Astrocyte (in vitro differentiated cells and primary cell): ENCODE measurements around the gene ANGPTL7. TPM values are rescaled to one million over a fixed set of nuclear protein-coding genes. Genes with fewer than 3 reads are reported as not detected.
A peak's percentile ranks its signal among the peaks of the same experiment; 100 is the strongest.

Source experiments
- DNase-seq: peaks from one replicate; pipeline ENCODE4 v3.0.0-alpha.2; 2010; ENCODE audit warnings: low read depth
- FAIRE-seq: peaks from 2 replicates; lab custom pipeline; 2011; peaks lifted over from hg19 to GRCh38; lab: Jason Lieb, UNC
- H2AFZ ChIP-seq: 2 replicates; pipeline ENCODE4 v1.6.0; 2012; ENCODE audit warnings: low read depth, low read length, inconsistent platforms
- H3K27ac ChIP-seq: 2 replicates; pipeline ENCODE4 v1.5.1; 2011; ENCODE audit warnings: low read depth, low read length, inconsistent platforms
- H3K27me3 ChIP-seq: 2 replicates; pipeline ENCODE4 v1.6.0; 2011; ENCODE audit warnings: low read length, inconsistent platforms; ENCODE audit not compliant: insufficient read depth
- H3K36me3 ChIP-seq: 2 replicates; pipeline ENCODE4 v1.5.1; 2011; ENCODE audit warnings: low read length, inconsistent platforms; ENCODE audit not compliant: insufficient read depth
- H3K4me1 ChIP-seq: 2 replicates; pipeline ENCODE4 v1.5.1; 2011; ENCODE audit warnings: low read length, inconsistent platforms; ENCODE audit not compliant: insufficient read depth
- H3K4me2 ChIP-seq: 2 replicates; pipeline ENCODE4 v1.6.0; 2012; ENCODE audit warnings: low read length, inconsistent platforms
- H3K4me3 ChIP-seq: 2 replicates; pipeline ENCODE4 v1.5.1; 2011; ENCODE audit warnings: low read depth, mild to moderate bottlenecking, low read length, inconsistent platforms; ENCODE audit not compliant: insufficient read depth
- H3K79me2 ChIP-seq: 2 replicates; pipeline ENCODE4 v1.6.0; 2012; ENCODE audit warnings: mild to moderate bottlenecking, low read length, inconsistent platforms; ENCODE audit not compliant: insufficient read depth
- H3K9ac ChIP-seq: 2 replicates; pipeline ENCODE4 v1.6.0; 2012; ENCODE audit warnings: mild to moderate bottlenecking, low read length, inconsistent platforms
- H3K9me3 ChIP-seq: 2 replicates; pipeline ENCODE4 v1.5.1; 2012; ENCODE audit warnings: low read depth, mild to moderate bottlenecking, low read length, inconsistent platforms; ENCODE audit not compliant: insufficient read depth
- H4K20me1 ChIP-seq: 2 replicates; pipeline ENCODE4 v1.6.0; 2012; ENCODE audit warnings: low read length, inconsistent platforms; ENCODE audit not compliant: insufficient read depth
- H3K27ac Mint-ChIP-seq: one replicate; pipeline ENCODE4 v1.8.0; 2021; ENCODE audit warnings: mild to moderate bottlenecking, mixed read lengths; ENCODE audit not compliant: unreplicated experiment
- H3K27me3 Mint-ChIP-seq: one replicate; pipeline ENCODE4 v1.8.0; 2021; ENCODE audit warnings: low read depth, mixed read lengths; ENCODE audit not compliant: unreplicated experiment
- H3K36me3 Mint-ChIP-seq: one replicate; pipeline ENCODE4 v1.8.0; 2021; ENCODE audit warnings: low read depth, mixed read lengths; ENCODE audit not compliant: unreplicated experiment
- H3K4me1 Mint-ChIP-seq: one replicate; pipeline ENCODE4 v1.8.0; 2021; ENCODE audit warnings: low read depth, mixed read lengths; ENCODE audit not compliant: unreplicated experiment
- H3K4me3 Mint-ChIP-seq: one replicate; pipeline ENCODE4 v1.8.0; 2021; ENCODE audit warnings: mild to moderate bottlenecking, moderate library complexity, mixed read lengths; ENCODE audit not compliant: unreplicated experiment
- H3K9me3 Mint-ChIP-seq: one replicate; pipeline ENCODE4 v1.8.0; 2021; ENCODE audit warnings: mild to moderate bottlenecking, mixed read lengths; ENCODE audit not compliant: unreplicated experiment
- EZH2 ChIP-seq: IDR thresholded peaks from 2 replicates; pipeline ENCODE4 v1.6.1; 2012; ENCODE audit warnings: mild to moderate bottlenecking, low read length, inconsistent platforms; ENCODE audit not compliant: insufficient read depth
- total RNA-seq: library from RNA; stranded (reverse); gene quantifications from 2 replicates; pipeline ENCODE4 v1.2.1, GENCODE V29; 2021
- TF ChIP-seq, protein P1 (sequence below): IDR thresholded peaks from 2 replicates; pipeline ENCODE4 v1.5.1; 2011; ENCODE audit warnings: low read depth, mild to moderate bottlenecking, inconsistent platforms, low read length, moderate library complexity; ENCODE audit not compliant: insufficient read depth

Gene ANGPTL7
- total RNA-seq, 1 donor from 2014 or later, result 0.86 TPM

DNA sequence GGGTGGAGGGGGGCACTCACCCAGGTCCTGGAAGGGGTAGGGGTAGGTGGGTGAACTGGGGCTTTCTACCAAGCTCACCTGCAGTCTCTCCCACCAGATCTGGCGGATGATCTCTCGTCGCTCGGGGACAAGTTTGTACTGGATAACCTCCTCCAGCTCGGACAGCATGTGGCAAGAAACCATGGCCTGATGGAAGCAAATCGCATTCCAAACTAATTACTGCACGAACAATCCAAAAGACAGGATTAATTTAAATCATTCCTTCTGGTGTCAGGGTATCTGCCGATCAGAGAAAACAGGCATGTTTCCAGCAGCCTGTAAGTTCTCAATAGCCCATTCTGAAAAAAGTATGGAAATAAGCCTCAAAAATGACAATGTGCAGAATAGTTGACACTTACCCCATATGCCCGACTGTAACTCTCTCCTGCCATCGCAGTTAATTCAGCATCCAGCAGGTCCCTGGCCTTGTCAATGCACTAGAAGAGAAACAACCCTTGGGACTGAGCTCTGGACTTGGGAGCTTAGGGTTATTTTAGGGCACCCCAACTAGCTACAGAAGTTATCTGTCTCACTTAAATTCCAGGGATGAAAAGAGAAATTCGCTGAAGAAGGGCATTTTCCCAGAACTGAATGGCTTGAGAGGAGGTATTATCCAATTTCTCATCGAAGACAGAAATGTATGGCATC, 44.4 kb upstream of the ANGPTL7 start:
- H3K9me3 ChIP-seq, result no peaks in the 10 kb centered on the region
- FAIRE-seq, result peak; percentile 32
- no peak overlapping the region for H2AFZ ChIP-seq
- H3K36me3 ChIP-seq, result peaks cover 32% of the 10 kb centered on the region
- no peaks in the 10 kb centered on the region for H3K27me3 ChIP-seq
- no peak overlapping the region for H3K4me2 ChIP-seq
- no peaks in the 10 kb centered on the region for H3K27me3 Mint-ChIP-seq
- H3K36me3 Mint-ChIP-seq, result peaks cover 19% of the 10 kb centered on the region
- H3K79me2 ChIP-seq, result no peaks in the 10 kb centered on the region
- no peak for TF ChIP-seq EZH2
- TF ChIP-seq, protein P1, sequence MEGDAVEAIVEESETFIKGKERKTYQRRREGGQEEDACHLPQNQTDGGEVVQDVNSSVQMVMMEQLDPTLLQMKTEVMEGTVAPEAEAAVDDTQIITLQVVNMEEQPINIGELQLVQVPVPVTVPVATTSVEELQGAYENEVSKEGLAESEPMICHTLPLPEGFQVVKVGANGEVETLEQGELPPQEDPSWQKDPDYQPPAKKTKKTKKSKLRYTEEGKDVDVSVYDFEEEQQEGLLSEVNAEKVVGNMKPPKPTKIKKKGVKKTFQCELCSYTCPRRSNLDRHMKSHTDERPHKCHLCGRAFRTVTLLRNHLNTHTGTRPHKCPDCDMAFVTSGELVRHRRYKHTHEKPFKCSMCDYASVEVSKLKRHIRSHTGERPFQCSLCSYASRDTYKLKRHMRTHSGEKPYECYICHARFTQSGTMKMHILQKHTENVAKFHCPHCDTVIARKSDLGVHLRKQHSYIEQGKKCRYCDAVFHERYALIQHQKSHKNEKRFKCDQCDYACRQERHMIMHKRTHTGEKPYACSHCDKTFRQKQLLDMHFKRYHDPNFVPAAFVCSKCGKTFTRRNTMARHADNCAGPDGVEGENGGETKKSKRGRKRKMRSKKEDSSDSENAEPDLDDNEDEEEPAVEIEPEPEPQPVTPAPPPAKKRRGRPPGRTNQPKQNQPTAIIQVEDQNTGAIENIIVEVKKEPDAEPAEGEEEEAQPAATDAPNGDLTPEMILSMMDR, result no peak
- H3K4me1 Mint-ChIP-seq, result peaks cover 7% of the 10 kb centered on the region
- no peak overlapping the region for H3K4me3 Mint-ChIP-seq
- H3K4me3 ChIP-seq, result no peak overlapping the region
- no peak overlapping the region for H3K9ac ChIP-seq
- DNase-seq, result no peak
- H3K27ac Mint-ChIP-seq, result no peak overlapping the region
- H3K9me3 Mint-ChIP-seq, result no peaks in the 10 kb centered on the region
- no peak overlapping the region for H3K27ac ChIP-seq
- H4K20me1 ChIP-seq, result no peaks in the 10 kb centered on the region
- no peaks in the 10 kb centered on the region for H3K4me1 ChIP-seq

DNA sequence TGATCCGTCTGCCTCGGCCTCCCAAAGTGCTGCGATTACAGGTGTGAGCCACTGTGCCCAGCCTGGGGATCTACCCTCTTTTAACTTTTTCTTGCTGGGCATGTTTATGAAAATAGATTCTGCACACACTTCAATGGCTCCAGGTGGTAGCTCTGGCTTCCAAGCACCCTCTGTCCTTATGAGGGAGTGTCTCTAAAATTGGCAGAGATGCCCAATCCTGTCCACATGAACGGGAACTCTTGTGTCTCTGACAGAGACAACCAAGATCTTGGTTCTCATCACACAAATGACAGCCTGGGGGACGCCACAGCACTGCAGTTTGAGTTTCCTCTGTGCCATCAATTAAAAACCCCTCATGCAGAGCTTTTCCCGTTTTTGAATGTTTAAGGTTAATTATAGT, 43.4 kb upstream of the ANGPTL7 start:
- Mint-ChIP-seq H3K27me3 (no peaks in the 10 kb centered on the region), H3K4me3 (no peak overlapping the region), H3K27ac (no peak overlapping the region), H3K9me3 (no peaks in the 10 kb centered on the region), H3K36me3 (peaks cover 17% of the 10 kb centered on the region), H3K4me1 (peaks cover 7% of the 10 kb centered on the region)
- no peak for FAIRE-seq
- Histone ChIP-seq H3K27ac (no peak overlapping the region), H3K79me2 (no peaks in the 10 kb centered on the region), H3K9ac (no peak overlapping the region), H2AFZ (no peak overlapping the region), H3K4me3 (no peak overlapping the region), H3K9me3 (no peaks in the 10 kb centered on the region), H3K36me3 (peaks cover 35% of the 10 kb centered on the region), H3K4me1 (no peaks in the 10 kb centered on the region), H3K27me3 (no peaks in the 10 kb centered on the region), H3K4me2 (no peak overlapping the region), H4K20me1 (no peaks in the 10 kb centered on the region)
- DNase-seq, result no peak
- TF ChIP-seq, protein P1, result no peak
- TF ChIP-seq EZH2, result no peak

DNA sequence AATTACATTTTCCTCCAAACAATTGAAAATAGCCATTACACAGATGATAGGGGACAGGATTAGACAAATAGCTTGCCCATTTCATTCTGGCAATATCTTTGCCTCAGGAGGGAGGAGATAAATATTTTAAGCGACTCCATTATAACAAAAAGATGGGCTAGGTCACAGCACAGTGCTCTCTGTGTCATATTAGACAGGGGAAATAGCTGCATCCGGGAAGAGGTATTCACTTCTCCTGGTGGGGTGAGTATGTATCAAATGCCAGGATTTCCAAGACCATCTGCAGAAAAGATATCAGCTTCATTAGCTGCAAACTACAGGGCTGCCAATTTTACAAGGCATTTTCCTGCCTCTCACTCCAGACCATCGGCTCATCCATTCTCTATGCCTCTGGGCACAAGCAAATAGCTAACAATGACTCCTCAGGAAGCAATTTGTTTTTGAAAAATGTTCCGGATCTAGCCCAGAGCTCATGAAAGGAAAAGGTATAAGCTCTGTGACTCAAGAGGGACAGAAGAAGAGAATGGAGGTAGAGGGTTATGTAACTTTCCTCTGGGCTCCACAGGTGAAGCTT, 41.9 kb upstream of the ANGPTL7 start:
- Mint-ChIP-seq H3K27ac (no peak overlapping the region), H3K4me3 (no peak overlapping the region), H3K36me3 (peaks cover 17% of the 10 kb centered on the region), H3K27me3 (no peaks in the 10 kb centered on the region), H3K4me1 (peaks cover 17% of the 10 kb centered on the region), H3K9me3 (no peaks in the 10 kb centered on the region)
- TF ChIP-seq, protein P1, result no peak
- no peak for TF ChIP-seq EZH2
- no peaks in the 10 kb centered on the region for H3K79me2 ChIP-seq
- H3K4me1 ChIP-seq, result peaks cover 11% of the 10 kb centered on the region
- no peak overlapping the region for H3K4me2 ChIP-seq
- H3K27ac ChIP-seq, result no peak overlapping the region
- H4K20me1 ChIP-seq, result peaks cover 8% of the 10 kb centered on the region
- DNase-seq (peak; percentile 21), FAIRE-seq (no peak)
- no peaks in the 10 kb centered on the region for H3K9me3 ChIP-seq
- H3K9ac ChIP-seq, result no peak overlapping the region
- no peak overlapping the region for H3K4me3 ChIP-seq
- peaks cover 35% of the 10 kb centered on the region for H3K36me3 ChIP-seq
- H2AFZ ChIP-seq, result no peak overlapping the region
- H3K27me3 ChIP-seq, result no peaks in the 10 kb centered on the region
